GM12801 (cell line): ENCODE results near the gene TMEM185A.
"Not testable (repeated sequence)": the region's sequence is repeated elsewhere in the genome, so short reads cannot be mapped to it uniquely, and the experiment has no call there.

Experiments
- TF ChIP-seq, protein P1 (sequence below): IDR thresholded peaks from one replicate; pipeline ENCODE4 v1.5.1; 2011; ENCODE audit warnings: control low read depth; ENCODE audit not compliant: insufficient read length; ENCODE audit errors: extremely low read depth

TMEM185A gene

GRCh38 chrX:149628768-149629167, 2.8 kb downstream of the TMEM185A start:
- TF ChIP-seq, protein P1, sequence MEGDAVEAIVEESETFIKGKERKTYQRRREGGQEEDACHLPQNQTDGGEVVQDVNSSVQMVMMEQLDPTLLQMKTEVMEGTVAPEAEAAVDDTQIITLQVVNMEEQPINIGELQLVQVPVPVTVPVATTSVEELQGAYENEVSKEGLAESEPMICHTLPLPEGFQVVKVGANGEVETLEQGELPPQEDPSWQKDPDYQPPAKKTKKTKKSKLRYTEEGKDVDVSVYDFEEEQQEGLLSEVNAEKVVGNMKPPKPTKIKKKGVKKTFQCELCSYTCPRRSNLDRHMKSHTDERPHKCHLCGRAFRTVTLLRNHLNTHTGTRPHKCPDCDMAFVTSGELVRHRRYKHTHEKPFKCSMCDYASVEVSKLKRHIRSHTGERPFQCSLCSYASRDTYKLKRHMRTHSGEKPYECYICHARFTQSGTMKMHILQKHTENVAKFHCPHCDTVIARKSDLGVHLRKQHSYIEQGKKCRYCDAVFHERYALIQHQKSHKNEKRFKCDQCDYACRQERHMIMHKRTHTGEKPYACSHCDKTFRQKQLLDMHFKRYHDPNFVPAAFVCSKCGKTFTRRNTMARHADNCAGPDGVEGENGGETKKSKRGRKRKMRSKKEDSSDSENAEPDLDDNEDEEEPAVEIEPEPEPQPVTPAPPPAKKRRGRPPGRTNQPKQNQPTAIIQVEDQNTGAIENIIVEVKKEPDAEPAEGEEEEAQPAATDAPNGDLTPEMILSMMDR = no peak

DNA sequence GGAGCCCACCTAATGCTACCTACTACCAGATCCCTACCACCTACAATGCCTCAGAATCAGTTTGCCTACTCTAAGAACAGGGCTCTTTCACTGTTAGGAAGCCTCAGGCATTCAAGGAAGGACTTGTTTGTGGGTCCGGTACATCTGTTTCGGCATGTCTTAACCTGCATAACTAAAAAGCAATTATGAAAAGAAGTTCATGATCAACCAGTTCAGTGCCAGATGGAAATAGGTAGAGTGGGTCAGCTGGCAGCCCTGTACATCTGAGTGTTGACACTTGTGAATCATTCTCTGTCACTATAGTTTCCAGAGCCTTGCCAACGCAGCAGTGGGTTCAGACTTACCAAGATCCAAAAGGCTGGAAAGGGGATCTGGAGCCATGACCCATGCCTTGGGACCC, 3.3 kb downstream of the TMEM185A start:
- TF ChIP-seq, protein P1 = no peak

- TF ChIP-seq, protein P1 = no peak
Measured at GRCh38 chrX:149618871-149619270, 12.7 kb downstream of the TMEM185A start.

DNA sequence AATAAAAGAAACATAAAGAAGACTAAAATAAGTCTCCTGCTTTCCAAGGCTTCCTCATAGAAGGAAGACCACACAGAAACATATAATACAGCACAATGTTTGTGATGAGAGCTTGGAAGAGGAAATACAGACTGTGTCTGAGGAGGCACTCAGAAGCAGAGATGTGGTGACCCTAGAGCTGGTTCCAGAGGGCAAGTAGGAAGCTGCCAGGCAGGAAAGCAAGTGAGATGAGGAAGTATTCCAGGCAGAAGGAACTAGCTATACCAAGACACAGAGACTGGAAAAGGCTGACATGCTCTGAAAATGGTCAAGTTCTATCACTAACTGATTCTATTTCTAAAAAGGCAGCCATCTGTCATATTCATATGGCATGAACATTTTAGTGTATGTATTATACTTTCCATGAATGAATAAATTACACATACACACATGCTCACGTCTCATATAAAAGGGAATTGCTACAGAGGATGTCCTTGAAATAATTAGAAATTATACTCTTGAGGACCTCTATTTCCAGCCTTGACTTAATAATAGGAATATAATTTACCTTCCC, 19.9 kb downstream of the TMEM185A start:
- TF ChIP-seq, protein P1 = no peak

DNA sequence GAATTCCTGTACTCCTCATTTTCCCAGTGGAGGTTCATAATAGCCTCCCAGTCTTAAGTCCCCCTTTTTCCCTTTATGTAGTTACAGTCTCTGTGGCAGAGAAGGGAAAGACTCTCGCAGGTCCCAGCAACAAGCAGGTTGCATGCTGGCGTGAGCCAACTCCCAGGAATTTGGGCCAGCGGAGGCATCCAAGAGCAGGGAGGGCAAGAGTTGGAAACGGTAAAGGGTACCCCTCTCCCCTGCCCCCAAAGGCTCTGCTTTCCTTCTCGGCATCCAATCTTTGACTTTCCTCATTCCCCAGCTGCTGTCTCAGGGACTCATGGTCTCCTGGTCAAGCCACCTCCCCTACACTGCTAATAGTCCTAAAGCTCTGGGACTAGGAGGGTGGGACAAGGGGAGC, 21.1 kb downstream of the TMEM185A start:
- TF ChIP-seq, protein P1 = no peak

- TF ChIP-seq, protein P1 = no peak
Measured at GRCh38 chrX:149607699-149608098, 23.9 kb downstream of the TMEM185A start.

- TF ChIP-seq, protein P1 = not testable (repeated sequence)
Measured at GRCh38 chrX:149595214-149595613, 36.4 kb downstream of the TMEM185A start, which contains the start of gene HSFX2. Gene HSFX2 (minus strand): TSS chrX:149595314. CDS start chrX:149594700, 614 bp downstream.
